Spinal cord (tissue), 10 donors: Measurements from ENCODE around the gene UPF1. TPM values are rescaled to one million over a fixed set of nuclear protein-coding genes. Genes with fewer than 3 reads are reported as not detected.

Source experiments
- DNase-seq, 6 donors: peaks; one replicate each; pipeline versions ENCODE4 v3.0.0 to v3.0.0-alpha.2; 2013 to 2015; ENCODE audit warnings: low spot score in 6 of 6, low read depth in 4 of 6
- H3K27ac ChIP-seq: one replicate; pipeline ENCODE4 v1.5.1; 2013; ENCODE audit warnings: low read depth, low read length, control low read depth
- H3K27me3 ChIP-seq: one replicate; pipeline ENCODE4 v1.6.1; 2013; ENCODE audit warnings: low read length; ENCODE audit not compliant: control insufficient read depth, insufficient read depth
- H3K36me3 ChIP-seq: one replicate; pipeline ENCODE4 v1.6.1; 2013; ENCODE audit warnings: low read length; ENCODE audit not compliant: control insufficient read depth, insufficient read depth
- H3K4me1 ChIP-seq: one replicate; pipeline ENCODE4 v1.6.1; 2013; ENCODE audit warnings: low read length; ENCODE audit not compliant: control insufficient read depth, insufficient read depth
- H3K4me3 ChIP-seq: one replicate; pipeline ENCODE4 v1.5.1; 2013; ENCODE audit warnings: low read depth, low read length, control low read depth
- H3K9me3 ChIP-seq: one replicate; pipeline ENCODE4 v1.6.1; 2013; ENCODE audit warnings: low read length; ENCODE audit not compliant: control insufficient read depth, insufficient read depth
- WGBS: methylation state at CpG from one replicate; pipeline ENCODE4 v1.1.5; 2013; ENCODE audit warnings: missing lambda C conversion rate; ENCODE audit not compliant: insufficient coverage; 5-methylcytosine and 5-hydroxymethylcytosine counted together
- polyA plus RNA-seq, 2 donors: library from polyadenylated mRNA; unstranded; fragments of 120-200 nt; gene quantifications; one replicate each; pipeline ENCODE4 v1.2.1, GENCODE V29; 2013; ENCODE audit not compliant: insufficient read length in 2 of 2
- total RNA-seq, 2 donors: library from RNA; depleted of rRNA in 1 of 2; stranded (reverse); fragments of 120-200 nt in 1 of 2; fragments of >200 nt in 1 of 2; gene quantifications; one replicate each; pipeline versions ENCODE4 v1.2.3 to v1.2.4, GENCODE V29; 2013 to 2014
- donor health status: healthy.

Gene UPF1
- total and polyA plus RNA-seq, 4 donors, result 45.2 to 57.5 (median 51.6) TPM

DNA sequence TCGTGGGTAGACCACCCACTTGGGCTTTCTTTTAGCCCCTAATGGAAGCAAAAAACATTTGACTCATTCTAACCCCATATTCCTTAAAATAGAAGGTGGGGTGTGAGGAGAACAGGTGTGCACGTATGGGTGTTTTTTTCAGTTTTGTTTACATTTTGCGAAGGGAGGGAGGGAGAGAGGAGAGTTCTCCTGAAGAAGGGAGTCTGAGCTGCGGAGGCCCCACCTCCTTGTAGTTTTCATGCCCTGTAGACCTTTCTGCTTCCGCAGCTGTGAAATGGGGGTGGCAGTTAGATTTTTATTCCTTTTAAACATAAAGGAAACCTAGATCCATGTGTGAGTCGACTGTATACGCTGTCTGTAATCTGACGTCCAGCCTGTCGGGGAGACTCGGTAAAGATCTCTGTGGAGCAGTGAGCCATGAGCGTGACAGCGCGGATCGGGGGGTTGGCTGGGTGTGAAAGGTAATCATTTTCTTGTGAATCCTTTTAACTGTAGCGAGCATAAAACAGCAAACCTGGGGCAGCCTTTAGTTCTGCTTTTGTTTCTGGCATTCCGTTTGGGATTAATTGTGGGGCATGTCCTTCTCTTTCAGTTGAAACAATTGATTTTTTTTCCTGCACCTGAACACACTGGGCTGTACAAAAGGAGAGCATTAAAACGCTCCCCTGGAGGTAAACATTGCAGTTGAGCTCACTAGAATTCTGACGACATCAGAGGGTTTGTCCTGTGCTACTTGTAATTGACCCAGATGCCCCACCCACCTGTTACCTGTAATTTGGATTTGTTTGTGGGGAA is 2.3 kb downstream of the UPF1 start:
- H3K9me3 ChIP-seq, result no peaks in the 10 kb centered on the region
- peak overlapping the region; percentile 48 for H3K4me3 ChIP-seq
- peaks cover 6% of the 10 kb centered on the region for H3K36me3 ChIP-seq
- H3K27ac ChIP-seq, result no peak overlapping the region
- H3K4me1 ChIP-seq, result peaks cover 19% of the 10 kb centered on the region
- H3K27me3 ChIP-seq, result no peaks in the 10 kb centered on the region
- 21% methylated on average over 15 of the region's 18 CpGs for WGBS
- no peak for DNase-seq

DNA sequence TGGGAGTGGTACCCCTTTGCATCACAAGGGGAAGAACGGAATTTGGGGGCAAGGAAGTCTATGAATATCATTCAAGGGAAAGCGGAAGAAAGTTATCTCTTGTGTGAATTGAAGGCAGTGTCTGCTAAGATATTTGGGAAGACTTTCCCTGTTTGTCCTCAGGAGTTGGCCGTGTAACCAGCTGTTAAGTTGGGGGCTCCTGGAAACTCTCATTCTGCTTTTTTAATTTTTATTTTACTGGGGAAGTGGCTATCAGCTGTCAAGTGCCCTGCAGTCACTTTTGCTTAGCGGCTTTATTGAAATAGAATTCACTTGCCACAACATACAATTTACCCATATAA is 2.9 kb downstream of the UPF1 start:
- peaks cover 9% of the 10 kb centered on the region for H3K36me3 ChIP-seq
- no peaks in the 10 kb centered on the region for H3K27me3 ChIP-seq
- H3K4me3 ChIP-seq, result no peak overlapping the region
- no peak overlapping the region for H3K27ac ChIP-seq
- DNase-seq, result no peak
- peaks cover 24% of the 10 kb centered on the region for H3K4me1 ChIP-seq
- WGBS, result 61% methylated on average over 2 of the region's 4 CpGs
- no peaks in the 10 kb centered on the region for H3K9me3 ChIP-seq

- Histone ChIP-seq H3K4me1 (peaks cover 40% of the 10 kb centered on the region), H3K9me3 (no peaks in the 10 kb centered on the region), H3K4me3 (no peak overlapping the region), H3K36me3 (peaks cover 27% of the 10 kb centered on the region), H3K27me3 (no peaks in the 10 kb centered on the region), H3K27ac (no peak overlapping the region)
- no peak for DNase-seq
- 71% methylated on average over 13 of the region's 15 CpGs for WGBS
Measured at GRCh38 chr19:18839465-18840287, 7.9 kb downstream of the UPF1 start.

DNA sequence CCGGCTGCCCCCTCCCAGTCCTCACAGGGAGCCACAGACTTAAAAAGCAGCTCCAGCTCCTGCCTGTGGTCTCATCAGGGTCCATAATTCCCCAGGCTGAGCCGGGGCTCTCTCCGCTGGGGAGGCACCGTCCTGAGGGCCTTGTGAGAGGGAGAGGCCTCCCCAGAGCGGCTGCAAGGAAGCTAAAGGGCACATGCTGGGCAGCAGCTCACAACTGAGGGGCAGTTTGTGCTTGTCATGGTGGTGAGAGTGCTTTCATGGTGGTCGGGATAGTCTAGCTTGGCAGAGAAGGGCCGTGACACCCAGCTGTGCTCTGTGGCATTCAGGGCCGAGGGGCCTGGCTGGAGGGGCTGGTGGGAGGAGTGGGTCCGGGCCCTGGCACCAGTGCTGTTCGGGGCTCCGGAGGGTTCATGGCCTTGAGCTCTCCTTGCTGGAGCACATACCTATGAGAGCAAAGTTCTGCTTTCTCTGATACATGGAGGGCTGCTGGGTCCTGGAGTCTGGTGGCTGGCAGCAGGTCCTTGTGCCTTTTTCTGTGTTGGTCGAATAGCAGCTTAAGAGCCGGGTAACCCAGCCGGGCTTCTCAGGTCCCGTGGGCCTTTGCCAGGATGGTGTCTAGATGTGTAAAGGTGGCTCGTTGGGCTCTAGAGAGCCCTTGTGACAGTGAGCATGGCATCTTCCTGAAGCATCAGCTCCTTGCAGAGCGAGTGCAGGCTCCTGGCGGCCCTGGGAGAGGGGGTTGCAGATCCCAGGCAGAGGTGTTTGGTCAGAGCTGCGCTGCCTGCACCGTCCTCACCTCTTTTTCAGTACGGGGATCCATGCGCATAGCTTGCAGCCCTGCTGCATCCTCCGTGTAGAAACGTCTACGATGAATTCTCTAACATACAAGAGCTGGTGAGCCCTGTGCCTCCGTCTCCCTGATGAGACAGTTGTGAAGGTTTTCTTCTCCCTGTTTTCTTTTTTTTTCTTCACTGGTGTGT is 8.8 kb downstream of the UPF1 start:
- DNase-seq, result no peak
- peaks cover 40% of the 10 kb centered on the region for H3K4me1 ChIP-seq
- no peak overlapping the region for H3K4me3 ChIP-seq
- 70% methylated on average over 21 of the region's 26 CpGs for WGBS
- no peaks in the 10 kb centered on the region for H3K9me3 ChIP-seq
- peaks cover 25% of the 10 kb centered on the region for H3K36me3 ChIP-seq
- H3K27me3 ChIP-seq, result no peaks in the 10 kb centered on the region
- no peak overlapping the region for H3K27ac ChIP-seq

GRCh38 chr19:18841400-18841799 is 9.6 kb downstream of the UPF1 start:
- H3K27ac ChIP-seq, result no peak overlapping the region
- no peak overlapping the region for H3K4me3 ChIP-seq
- 72% methylated on average over 9 of the region's 15 CpGs for WGBS
- H3K4me1 ChIP-seq, result peaks cover 41% of the 10 kb centered on the region
- H3K27me3 ChIP-seq, result no peaks in the 10 kb centered on the region
- no peak for DNase-seq
- no peaks in the 10 kb centered on the region for H3K9me3 ChIP-seq
- H3K36me3 ChIP-seq, result peaks cover 32% of the 10 kb centered on the region

- Histone ChIP-seq H3K4me3 (no peak overlapping the region), H3K9me3 (no peaks in the 10 kb centered on the region), H3K4me1 (peaks cover 49% of the 10 kb centered on the region), H3K36me3 (peaks cover 32% of the 10 kb centered on the region), H3K27me3 (no peaks in the 10 kb centered on the region), H3K27ac (no peak overlapping the region)
- WGBS, result 62% methylated on average over 7 of the region's 7 CpGs
- DNase-seq, result no peak
Measured at GRCh38 chr19:18842166-18842565, 10.4 kb downstream of the UPF1 start.

DNA sequence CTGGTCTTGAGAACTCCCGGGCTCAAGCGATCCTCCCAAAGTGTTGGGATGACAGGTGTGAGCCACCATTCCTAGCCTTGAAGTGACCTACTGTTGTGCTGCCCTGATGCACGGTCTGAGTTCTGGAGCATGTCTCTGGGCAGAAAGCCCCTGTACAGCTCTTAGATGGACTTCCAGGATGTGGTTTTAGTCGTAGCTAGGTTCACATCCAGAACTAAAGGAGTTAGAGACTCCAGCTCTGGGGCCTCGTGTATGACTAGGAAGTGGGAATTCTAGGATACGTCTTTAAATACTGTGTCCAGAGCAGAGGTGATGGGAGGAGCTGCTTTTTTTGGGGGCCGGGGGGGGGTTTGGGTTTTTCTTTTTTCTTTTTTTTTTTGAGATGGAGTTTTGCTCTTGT is 12.2 kb downstream of the UPF1 start:
- WGBS, result 86% methylated on average over 5 of the region's 7 CpGs

GRCh38 chr19:18844806-18845329 is 13.1 kb downstream of the UPF1 start:
- peaks cover 62% of the 10 kb centered on the region for H3K4me1 ChIP-seq
- DNase-seq, result no peak
- WGBS, result 92% methylated on average over 7 of the region's 8 CpGs
- H3K27me3 ChIP-seq, result no peaks in the 10 kb centered on the region
- no peak overlapping the region for H3K4me3 ChIP-seq
- H3K27ac ChIP-seq, result no peak overlapping the region
- peaks cover 43% of the 10 kb centered on the region for H3K36me3 ChIP-seq
- no peaks in the 10 kb centered on the region for H3K9me3 ChIP-seq

More for the DNA sequence above, 12.2 kb downstream of the UPF1 start:
- Histone ChIP-seq H3K36me3 (peaks cover 41% of the 10 kb centered on the region), H3K9me3 (no peaks in the 10 kb centered on the region), H3K4me1 (peaks cover 60% of the 10 kb centered on the region), H3K4me3 (no peak overlapping the region), H3K27ac (no peak overlapping the region), H3K27me3 (no peaks in the 10 kb centered on the region)
- DNase-seq, result no peak

DNA sequence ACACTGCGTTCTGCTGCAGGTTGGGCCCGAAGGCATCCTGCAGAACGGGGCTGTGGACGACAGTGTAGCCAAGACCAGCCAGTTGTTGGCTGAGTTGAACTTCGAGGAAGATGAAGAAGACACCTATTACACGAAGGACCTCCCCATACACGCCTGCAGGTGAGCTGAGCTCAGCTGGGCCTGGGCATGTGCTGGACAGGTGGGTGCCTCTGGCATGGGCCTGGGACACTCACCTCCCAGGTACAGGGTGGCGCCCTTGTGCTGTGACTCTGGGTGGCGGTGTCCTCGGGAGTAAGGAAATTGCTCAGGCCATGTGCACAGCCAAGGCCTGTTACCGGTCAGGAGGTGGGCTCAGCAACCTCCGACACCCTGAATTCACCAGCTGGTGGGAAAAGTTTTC is 14.2 kb downstream of the UPF1 start:
- no peak for DNase-seq
- 92% methylated on average over 12 of the region's 12 CpGs for WGBS
- Histone ChIP-seq H3K9me3 (no peaks in the 10 kb centered on the region), H3K27ac (no peak overlapping the region), H3K4me3 (no peak overlapping the region), H3K27me3 (no peaks in the 10 kb centered on the region), H3K4me1 (peaks cover 54% of the 10 kb centered on the region), H3K36me3 (peaks cover 44% of the 10 kb centered on the region)
